OCI-LY3 (cell line): Measurements from ENCODE around the gene XK.

Experiments
- EZH2phosphoT487 ChIP-seq: fragments of 200-600 bp; shearing (Covaris generic); IDR thresholded peaks from 2 replicates; pipeline ENCODE4 v1.6.1; 2018; ENCODE audit warnings: antibody characterized with exemption, mixed run types, low read depth
- TF ChIP-seq, protein P1 (sequence below): fragments of 200-600, 300-600 bp; sonication (generic); IDR thresholded peaks from 2 replicates; pipeline ENCODE4 v1.5.1; 2014; ENCODE audit warnings: antibody characterized with exemption, low read length, low read depth

DNA sequence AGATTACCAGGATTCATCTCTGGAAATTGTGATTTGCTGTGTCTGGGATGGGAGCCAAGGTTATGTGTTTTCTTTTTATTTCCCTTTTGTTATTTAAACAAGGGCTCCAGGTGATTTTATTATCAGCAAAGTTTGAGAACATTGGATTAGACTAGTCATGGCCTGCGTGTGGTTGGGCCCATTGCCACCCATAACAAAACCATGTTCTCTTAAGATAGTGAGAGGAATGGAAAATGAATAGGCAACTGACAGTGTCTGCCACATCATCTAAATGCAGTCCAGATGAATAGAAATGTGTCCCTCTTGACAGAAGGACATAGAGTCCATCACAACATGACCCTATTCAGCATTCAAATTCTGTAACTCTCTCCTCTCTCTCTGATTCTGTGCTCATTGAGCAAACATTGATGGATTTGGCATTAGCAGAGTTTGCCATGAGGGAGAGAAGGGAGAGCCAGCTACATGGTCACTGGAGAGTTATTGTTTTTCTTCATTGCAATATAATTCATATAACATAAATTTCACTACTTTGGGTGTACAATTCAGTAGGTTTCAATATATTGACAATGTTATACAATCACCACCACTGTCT, 11.7 kb downstream of the XK start:
- TF ChIP-seq, protein P1, sequence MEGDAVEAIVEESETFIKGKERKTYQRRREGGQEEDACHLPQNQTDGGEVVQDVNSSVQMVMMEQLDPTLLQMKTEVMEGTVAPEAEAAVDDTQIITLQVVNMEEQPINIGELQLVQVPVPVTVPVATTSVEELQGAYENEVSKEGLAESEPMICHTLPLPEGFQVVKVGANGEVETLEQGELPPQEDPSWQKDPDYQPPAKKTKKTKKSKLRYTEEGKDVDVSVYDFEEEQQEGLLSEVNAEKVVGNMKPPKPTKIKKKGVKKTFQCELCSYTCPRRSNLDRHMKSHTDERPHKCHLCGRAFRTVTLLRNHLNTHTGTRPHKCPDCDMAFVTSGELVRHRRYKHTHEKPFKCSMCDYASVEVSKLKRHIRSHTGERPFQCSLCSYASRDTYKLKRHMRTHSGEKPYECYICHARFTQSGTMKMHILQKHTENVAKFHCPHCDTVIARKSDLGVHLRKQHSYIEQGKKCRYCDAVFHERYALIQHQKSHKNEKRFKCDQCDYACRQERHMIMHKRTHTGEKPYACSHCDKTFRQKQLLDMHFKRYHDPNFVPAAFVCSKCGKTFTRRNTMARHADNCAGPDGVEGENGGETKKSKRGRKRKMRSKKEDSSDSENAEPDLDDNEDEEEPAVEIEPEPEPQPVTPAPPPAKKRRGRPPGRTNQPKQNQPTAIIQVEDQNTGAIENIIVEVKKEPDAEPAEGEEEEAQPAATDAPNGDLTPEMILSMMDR, result no peak
- no peak for TF ChIP-seq EZH2phosphoT487
